DND-41 (cell line): ENCODE results near the gene BTBD3.

Experiments used
- ATAC-seq: fragments of 200-7000 bp; cut with Tn5 transposase; 3 replicates; pipeline ENCODE4 v1.9.1; 2021; ENCODE audit warnings: low read depth; ENCODE audit not compliant: insufficient read depth
- DNase-seq: peaks from one replicate; pipeline ENCODE4 v3.0.0-alpha.2; 2020
- H2AFZ ChIP-seq: 2 replicates; pipeline ENCODE4 v1.6.0; 2012; ENCODE audit warnings: low read depth, low read length
- H3K27ac ChIP-seq: 2 replicates; pipeline ENCODE4 v1.5.1; 2012; ENCODE audit warnings: low read length, inconsistent platforms
- H3K27me3 ChIP-seq: fragments of 200-600 bp; sonication (generic); 2 replicates; pipeline ENCODE4 v1.6.0; 2012; ENCODE audit warnings: low read length, mild to moderate bottlenecking, inconsistent platforms; ENCODE audit not compliant: insufficient read depth, poor library complexity
- H3K36me3 ChIP-seq: 2 replicates; pipeline ENCODE4 v1.5.1; 2012; ENCODE audit warnings: low read length, inconsistent platforms; ENCODE audit not compliant: insufficient read depth
- H3K4me1 ChIP-seq: 2 replicates; pipeline ENCODE4 v1.5.1; 2012; ENCODE audit warnings: mild to moderate bottlenecking, low read length; ENCODE audit not compliant: insufficient read depth
- H3K4me2 ChIP-seq: 2 replicates; pipeline ENCODE4 v1.6.0; 2012; ENCODE audit warnings: mild to moderate bottlenecking, moderate library complexity, low read length, inconsistent platforms; ENCODE audit not compliant: insufficient read depth
- H3K4me3 ChIP-seq, 2 experiments: fragments of 200-600 bp in 1 of 2; shearing (Covaris generic) in 1 of 2; 2 replicates each; pipeline ENCODE4 v1.5.1; 2012 to 2016; ENCODE audit warnings: inconsistent platforms in 2 of 2, low read length in 2 of 2, mild to moderate bottlenecking in 2 of 2, low read depth in 1 of 2, moderate library complexity in 1 of 2
- H3K79me2 ChIP-seq: 2 replicates; pipeline ENCODE4 v1.6.0; 2012; ENCODE audit warnings: low read length, inconsistent platforms; ENCODE audit not compliant: insufficient read depth
- H3K9ac ChIP-seq: 2 replicates; pipeline ENCODE4 v1.6.0; 2012; ENCODE audit warnings: low read depth, mild to moderate bottlenecking, inconsistent platforms, low read length, moderate library complexity
- H3K9me3 ChIP-seq: 2 replicates; pipeline ENCODE4 v1.5.1; 2012; ENCODE audit warnings: low read length, moderate library complexity, mild to moderate bottlenecking, inconsistent platforms; ENCODE audit not compliant: insufficient read depth, severe bottlenecking
- H4K20me1 ChIP-seq: 2 replicates; pipeline ENCODE4 v1.6.0; 2012; ENCODE audit warnings: low read length; ENCODE audit not compliant: insufficient read depth
- EZH2 ChIP-seq: IDR thresholded peaks from 3 replicates; pipeline ENCODE4 v1.6.1; 2012; ENCODE audit warnings: borderline replicate concordance, low read depth, mild to moderate bottlenecking, moderate library complexity, low read length, inconsistent platforms; ENCODE audit not compliant: severe bottlenecking
- TF ChIP-seq, protein P1 (sequence below): IDR thresholded peaks from 2 replicates; pipeline ENCODE4 v1.5.1; 2012; ENCODE audit warnings: borderline replicate concordance, low read length, moderate library complexity, mild to moderate bottlenecking; ENCODE audit not compliant: poor library complexity, severe bottlenecking; ENCODE audit errors: extremely low read depth

Gene BTBD3

DNA sequence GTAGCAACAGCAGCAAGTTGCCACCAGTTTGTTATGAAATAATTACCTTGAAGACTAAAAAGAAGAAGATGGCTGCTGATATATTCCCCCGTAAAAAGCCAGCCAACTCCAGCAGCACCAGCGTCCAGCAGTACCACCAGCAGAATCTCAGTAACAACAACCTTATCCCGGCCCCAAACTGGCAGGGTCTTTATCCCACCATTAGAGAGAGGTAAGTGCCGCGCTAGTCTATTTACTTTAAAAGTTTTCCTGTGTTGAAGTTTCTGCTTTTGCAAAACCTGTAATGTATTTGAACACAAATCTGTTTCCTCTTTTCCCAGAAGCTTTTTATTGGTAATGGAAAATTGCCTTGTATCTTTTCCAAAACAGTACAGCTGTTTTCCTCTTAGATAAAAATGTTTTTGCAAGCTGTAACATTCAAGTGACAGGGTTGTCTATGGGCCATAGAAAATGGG, 725 bp downstream of the BTBD3 start:
- H3K4me1 ChIP-seq: no peaks in the 10 kb centered on the region
- H3K9ac ChIP-seq: no peak overlapping the region
- TF ChIP-seq EZH2: no peak
- TF ChIP-seq, protein P1, sequence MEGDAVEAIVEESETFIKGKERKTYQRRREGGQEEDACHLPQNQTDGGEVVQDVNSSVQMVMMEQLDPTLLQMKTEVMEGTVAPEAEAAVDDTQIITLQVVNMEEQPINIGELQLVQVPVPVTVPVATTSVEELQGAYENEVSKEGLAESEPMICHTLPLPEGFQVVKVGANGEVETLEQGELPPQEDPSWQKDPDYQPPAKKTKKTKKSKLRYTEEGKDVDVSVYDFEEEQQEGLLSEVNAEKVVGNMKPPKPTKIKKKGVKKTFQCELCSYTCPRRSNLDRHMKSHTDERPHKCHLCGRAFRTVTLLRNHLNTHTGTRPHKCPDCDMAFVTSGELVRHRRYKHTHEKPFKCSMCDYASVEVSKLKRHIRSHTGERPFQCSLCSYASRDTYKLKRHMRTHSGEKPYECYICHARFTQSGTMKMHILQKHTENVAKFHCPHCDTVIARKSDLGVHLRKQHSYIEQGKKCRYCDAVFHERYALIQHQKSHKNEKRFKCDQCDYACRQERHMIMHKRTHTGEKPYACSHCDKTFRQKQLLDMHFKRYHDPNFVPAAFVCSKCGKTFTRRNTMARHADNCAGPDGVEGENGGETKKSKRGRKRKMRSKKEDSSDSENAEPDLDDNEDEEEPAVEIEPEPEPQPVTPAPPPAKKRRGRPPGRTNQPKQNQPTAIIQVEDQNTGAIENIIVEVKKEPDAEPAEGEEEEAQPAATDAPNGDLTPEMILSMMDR: no peak
- no peak overlapping the region for H3K4me3 ChIP-seq
- no peak overlapping the region for H3K4me2 ChIP-seq
- H2AFZ ChIP-seq: no peak overlapping the region
- peaks cover 29% of the 10 kb centered on the region for H3K36me3 ChIP-seq
- peaks cover 56% of the 10 kb centered on the region; the same call in 1 of the 2 replicates for H4K20me1 ChIP-seq
- DNase-seq (no peak), ATAC-seq (no peak)
- peaks cover 55% of the 10 kb centered on the region for H3K79me2 ChIP-seq
- H3K27ac ChIP-seq: no peak overlapping the region
- H3K27me3 ChIP-seq: no peaks in the 10 kb centered on the region
- H3K9me3 ChIP-seq: no peaks in the 10 kb centered on the region

DNA sequence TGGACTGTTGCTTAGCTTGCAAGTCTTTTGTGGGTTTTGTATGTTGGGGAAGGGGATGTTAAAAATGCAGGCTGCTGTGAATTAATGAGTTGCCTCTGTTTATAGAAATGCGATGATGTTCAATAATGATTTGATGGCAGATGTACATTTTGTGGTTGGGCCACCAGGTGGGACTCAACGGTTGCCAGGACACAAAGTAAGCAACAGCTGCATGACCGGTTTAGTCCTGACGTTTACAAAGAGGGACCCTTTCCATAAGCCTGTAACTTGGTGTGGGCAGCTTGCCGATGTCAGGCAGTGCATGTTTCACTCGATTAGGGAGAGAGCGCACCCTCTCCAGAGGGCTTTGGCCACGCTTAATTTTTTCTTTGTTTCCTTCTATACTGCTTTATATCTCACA, 1.3 kb downstream of the BTBD3 start:
- H3K36me3 ChIP-seq: peaks cover 33% of the 10 kb centered on the region
- TF ChIP-seq, protein P1: no peak
- no peak for TF ChIP-seq EZH2
- no peak overlapping the region for H3K4me3 ChIP-seq
- no peak overlapping the region for H3K27ac ChIP-seq
- H3K9ac ChIP-seq: no peak overlapping the region
- no peaks in the 10 kb centered on the region for H3K9me3 ChIP-seq
- peaks cover 49% of the 10 kb centered on the region for H3K79me2 ChIP-seq
- no peaks in the 10 kb centered on the region for H3K27me3 ChIP-seq
- H3K4me1 ChIP-seq: no peaks in the 10 kb centered on the region
- H2AFZ ChIP-seq: no peak overlapping the region
- DNase-seq (no peak), ATAC-seq (no peak)
- H4K20me1 ChIP-seq: peaks cover 50% of the 10 kb centered on the region; the same call in 1 of the 2 replicates
- H3K4me2 ChIP-seq: no peak overlapping the region

DNA sequence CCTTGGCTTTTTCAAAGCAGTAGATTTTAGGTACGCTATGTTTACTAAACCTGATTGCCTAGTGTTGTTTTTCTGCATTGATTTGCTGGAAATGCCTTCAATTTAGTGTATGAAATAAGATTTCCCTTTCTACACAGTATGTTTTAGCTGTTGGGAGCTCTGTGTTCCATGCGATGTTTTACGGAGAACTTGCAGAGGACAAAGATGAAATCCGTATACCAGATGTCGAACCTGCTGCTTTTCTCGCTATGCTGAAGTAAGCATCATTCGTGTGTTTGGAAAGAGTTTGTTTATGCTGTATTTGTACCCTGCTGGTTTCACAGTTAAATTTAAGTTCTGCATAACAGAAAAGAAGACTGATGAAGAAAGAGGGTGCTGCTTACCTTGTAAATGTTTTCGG, 1.9 kb downstream of the BTBD3 start:
- Histone ChIP-seq H3K9me3 (no peaks in the 10 kb centered on the region), H3K27ac (no peak overlapping the region), H3K4me2 (no peak overlapping the region), H3K79me2 (peaks cover 45% of the 10 kb centered on the region), H2AFZ (no peak overlapping the region), H4K20me1 (peaks cover 49% of the 10 kb centered on the region; the same call in 1 of the 2 replicates), H3K4me3 (no peak overlapping the region), H3K9ac (no peak overlapping the region), H3K36me3 (peaks cover 33% of the 10 kb centered on the region), H3K27me3 (no peaks in the 10 kb centered on the region), H3K4me1 (no peaks in the 10 kb centered on the region)
- DNase-seq (no peak), ATAC-seq (no peak)
- TF ChIP-seq, protein P1: no peak
- no peak for TF ChIP-seq EZH2

DNA sequence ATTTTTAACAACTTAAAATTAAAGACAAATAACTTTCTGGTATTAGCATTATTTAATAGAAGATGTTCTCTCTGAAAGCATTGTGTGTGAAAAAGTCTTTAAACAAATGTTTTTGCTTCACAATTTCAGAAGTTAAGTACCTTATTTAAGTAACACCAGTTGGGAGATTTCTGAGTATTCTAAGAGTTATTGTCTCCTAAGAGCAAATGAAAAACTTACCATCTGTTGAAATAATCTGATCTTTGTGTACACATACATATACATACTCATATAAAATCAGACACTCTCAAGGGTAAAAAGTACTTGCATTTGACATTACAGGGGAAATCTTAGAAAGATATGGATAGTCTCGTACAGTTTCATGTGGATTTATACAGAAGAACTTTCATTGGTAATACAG, 2.4 kb downstream of the BTBD3 start:
- peaks cover 40% of the 10 kb centered on the region for H3K79me2 ChIP-seq
- H3K36me3 ChIP-seq: peaks cover 37% of the 10 kb centered on the region
- ATAC-seq: no peak
- no peak overlapping the region for H2AFZ ChIP-seq
- DNase-seq: no peak
- H3K4me2 ChIP-seq: no peak overlapping the region
- H4K20me1 ChIP-seq: peaks cover 47% of the 10 kb centered on the region; the same call in 1 of the 2 replicates
- H3K9ac ChIP-seq: no peak overlapping the region
- H3K27me3 ChIP-seq: no peaks in the 10 kb centered on the region
- no peak overlapping the region for H3K4me3 ChIP-seq
- H3K27ac ChIP-seq: no peak overlapping the region
- H3K4me1 ChIP-seq: no peaks in the 10 kb centered on the region
- no peak for TF ChIP-seq EZH2
- TF ChIP-seq, protein P1: no peak
- no peaks in the 10 kb centered on the region for H3K9me3 ChIP-seq
